ENCODE data around the gene COL4A1. TPM values are rescaled to one million over a fixed set of nuclear protein-coding genes. Genes with fewer than 3 reads are reported as not detected.
"Not testable (repeated sequence)": the region's sequence is repeated elsewhere in the genome, so short reads cannot be mapped to it uniquely, and the experiment has no call there.

Gene COL4A1
- total and polyA plus RNA-seq, 11 donors = 52.6 to 428 (median 184) TPM

DNA sequence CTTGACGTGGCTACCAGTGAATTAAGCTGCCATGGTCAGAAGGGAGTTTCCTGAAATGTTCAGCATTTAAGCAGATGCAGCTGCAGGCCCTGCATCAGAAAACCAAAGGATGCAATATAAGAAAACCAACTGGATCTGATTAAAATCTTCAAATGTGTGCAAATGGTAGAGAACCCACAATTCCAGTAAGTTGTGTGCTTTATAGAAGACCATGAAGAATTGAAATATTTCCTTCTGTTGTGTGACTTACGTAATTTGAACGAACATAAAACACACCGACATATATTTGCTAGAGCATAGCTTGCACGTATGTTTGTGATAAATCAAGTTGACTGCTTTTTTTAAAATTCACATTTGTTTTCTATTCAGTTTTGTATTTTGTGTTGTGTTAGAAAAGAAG lies 191.4 kb downstream of the COL4A1 start:
- TF ChIP-seq POLR2A (IDR thresholded peaks at IDR 0.05) = no peak
- TF ChIP-seq, protein P1, sequence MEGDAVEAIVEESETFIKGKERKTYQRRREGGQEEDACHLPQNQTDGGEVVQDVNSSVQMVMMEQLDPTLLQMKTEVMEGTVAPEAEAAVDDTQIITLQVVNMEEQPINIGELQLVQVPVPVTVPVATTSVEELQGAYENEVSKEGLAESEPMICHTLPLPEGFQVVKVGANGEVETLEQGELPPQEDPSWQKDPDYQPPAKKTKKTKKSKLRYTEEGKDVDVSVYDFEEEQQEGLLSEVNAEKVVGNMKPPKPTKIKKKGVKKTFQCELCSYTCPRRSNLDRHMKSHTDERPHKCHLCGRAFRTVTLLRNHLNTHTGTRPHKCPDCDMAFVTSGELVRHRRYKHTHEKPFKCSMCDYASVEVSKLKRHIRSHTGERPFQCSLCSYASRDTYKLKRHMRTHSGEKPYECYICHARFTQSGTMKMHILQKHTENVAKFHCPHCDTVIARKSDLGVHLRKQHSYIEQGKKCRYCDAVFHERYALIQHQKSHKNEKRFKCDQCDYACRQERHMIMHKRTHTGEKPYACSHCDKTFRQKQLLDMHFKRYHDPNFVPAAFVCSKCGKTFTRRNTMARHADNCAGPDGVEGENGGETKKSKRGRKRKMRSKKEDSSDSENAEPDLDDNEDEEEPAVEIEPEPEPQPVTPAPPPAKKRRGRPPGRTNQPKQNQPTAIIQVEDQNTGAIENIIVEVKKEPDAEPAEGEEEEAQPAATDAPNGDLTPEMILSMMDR (IDR thresholded peaks at IDR 0.05) = no peak
- intact Hi-C loops (cut with DNase I) = loop anchor here in 1 of 10 donors (5.0 kb wide), 1 partner anchor 1153 kb away; no protein-coding TSS in a partner anchor
- no peak overlapping the region for H3K27ac ChIP-seq

DNA sequence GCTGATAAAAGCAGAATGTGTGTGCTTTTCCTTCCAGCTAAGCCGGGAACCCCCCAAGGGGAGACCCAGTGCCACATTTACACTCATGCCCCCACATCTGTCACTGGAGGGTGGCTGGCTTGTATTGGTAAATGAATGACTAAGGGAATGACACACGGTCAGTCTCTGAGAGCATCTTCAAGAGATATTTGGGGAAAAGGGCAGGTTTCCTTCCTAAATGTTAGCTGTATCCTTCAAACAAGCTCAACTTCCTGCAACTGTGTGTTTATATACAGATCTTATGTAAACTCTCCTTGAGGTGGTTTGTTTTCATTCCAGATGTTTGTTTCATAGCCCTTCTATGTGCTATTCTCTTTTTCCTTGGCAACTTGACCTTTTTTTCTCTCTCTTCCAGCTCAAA lies 192.6 kb downstream of the COL4A1 start:
- ATAC-seq = no peak
- H3K4me1 ChIP-seq = peaks cover 0 to 14% (median 9%) of the 10 kb centered on the region in 12 donors
- no peaks in the 10 kb centered on the region for H3K36me3 ChIP-seq
- H3K27me3 ChIP-seq = peaks cover 0 to 3% (median 0%) of the 10 kb centered on the region in 9 donors
- TF ChIP-seq, protein P1 (IDR thresholded peaks at IDR 0.05) = no peak
- no peak for TF ChIP-seq POLR2A (IDR thresholded peaks at IDR 0.05)
- H3K4me3 ChIP-seq = no peak overlapping the region
- 76 to 87% (median 82%) methylated on average over 2 of the region's 2 CpGs for WGBS, 4 donors
- H3K27ac ChIP-seq = no peak overlapping the region
- DNase-seq = no peak
- intact Hi-C loops (cut with DNase I) = no loop called here
- H3K9me3 ChIP-seq = no peaks in the 10 kb centered on the region

More for the DNA sequence above, 191.4 kb downstream of the COL4A1 start:
- Histone ChIP-seq H3K27me3 (peaks cover 0 to 3% (median 0%) of the 10 kb centered on the region in 9 donors), H3K4me1 (peaks cover 0 to 13% (median 2%) of the 10 kb centered on the region in 12 donors), H3K9me3 (no peaks in the 10 kb centered on the region), H3K4me3 (no peak overlapping the region), H3K36me3 (no peaks in the 10 kb centered on the region)
- WGBS, 4 donors = 83 to 89% (median 89%) methylated on average over 5 of the region's 5 CpGs
- ATAC-seq = no peak
- no peak for DNase-seq

DNA sequence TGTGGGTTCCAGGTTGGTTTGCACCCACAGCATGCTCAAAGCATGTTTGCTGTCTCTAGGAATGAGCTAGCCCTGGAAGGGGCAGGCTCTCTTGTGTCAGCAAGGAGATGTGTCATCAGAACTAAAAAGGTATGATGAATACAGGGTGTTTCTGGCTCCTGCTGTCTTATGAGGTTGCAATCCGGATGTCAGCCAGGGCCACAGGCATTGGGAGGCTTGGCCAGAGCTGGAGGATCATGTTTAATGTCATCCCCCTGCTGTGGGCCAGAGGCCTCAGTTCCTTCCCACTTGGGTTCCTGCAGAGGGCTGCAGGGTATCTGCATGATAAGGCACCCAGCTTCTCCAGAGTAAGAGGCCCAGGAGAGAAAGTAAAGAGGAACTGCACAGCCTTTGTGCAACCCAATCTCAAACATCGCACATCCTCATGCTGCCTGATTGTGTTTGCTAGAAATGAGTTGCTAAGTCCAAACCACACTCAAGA lies 193.6 kb downstream of the COL4A1 start:
- ATAC-seq (no peak), DNase-seq (no peak)
- no peaks in the 10 kb centered on the region for H3K36me3 ChIP-seq
- no peak overlapping the region for H3K4me3 ChIP-seq
- peak overlapping the region in 1 of 12 donors; percentile 14 for H3K27ac ChIP-seq
- 50 to 84% (median 77%) methylated on average over 1 to 2 of the region's 2 CpGs for WGBS, 4 donors
- no peak for TF ChIP-seq POLR2A (IDR thresholded peaks at IDR 0.05)
- TF ChIP-seq, protein P1 (IDR thresholded peaks at IDR 0.05) = no peak
- H3K9me3 ChIP-seq = no peaks in the 10 kb centered on the region
- peaks cover 0 to 18% (median 12%) of the 10 kb centered on the region in 12 donors for H3K4me1 ChIP-seq
- intact Hi-C loops (cut with DNase I) = no loop called here
- H3K27me3 ChIP-seq = peaks cover 0 to 3% (median 0%) of the 10 kb centered on the region in 9 donors

DNA sequence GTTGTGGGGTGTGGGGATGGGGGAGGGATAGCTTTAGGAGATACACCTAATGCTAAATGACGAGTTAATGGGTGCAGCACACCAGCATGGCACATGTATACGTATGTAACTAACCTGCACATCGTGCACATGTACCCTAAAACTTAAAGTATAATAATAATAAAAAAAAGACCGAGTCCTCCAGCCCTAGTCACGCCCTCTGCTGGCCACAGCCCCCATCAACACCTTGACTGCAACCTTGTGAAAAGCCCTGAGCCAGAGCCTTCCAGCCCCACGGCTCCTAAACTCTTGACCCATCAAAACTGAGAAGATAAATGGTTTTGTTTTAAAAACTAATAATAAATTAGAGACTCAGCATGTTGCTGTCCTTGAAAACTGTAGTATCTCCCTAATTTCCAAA lies 194.6 kb downstream of the COL4A1 start:
- intact Hi-C loops (cut with DNase I) = not testable (repeated sequence)

More for the DNA sequence above, 194.6 kb downstream of the COL4A1 start:
- WGBS, 4 donors = 70 to 79% (median 76%) methylated on average over 6 of the region's 6 CpGs
- H3K36me3 ChIP-seq, H3K27ac ChIP-seq, H3K4me3 ChIP-seq, DNase-seq, H3K27me3 ChIP-seq, ATAC-seq, H3K9me3 ChIP-seq: not testable (repeated sequence)
- TF ChIP-seq, protein P1 (IDR thresholded peaks at IDR 0.05) = peak in 6 of 12 donors; percentile 21 to 44 (median 32)
- H3K4me1 ChIP-seq = peaks cover 0 to 19% (median 12%) of the 10 kb centered on the region in 12 donors

All from heart left ventricle (tissue), 16 donors.